Measurements from ENCODE around the gene ADISSP.

ADISSP gene

DNA sequence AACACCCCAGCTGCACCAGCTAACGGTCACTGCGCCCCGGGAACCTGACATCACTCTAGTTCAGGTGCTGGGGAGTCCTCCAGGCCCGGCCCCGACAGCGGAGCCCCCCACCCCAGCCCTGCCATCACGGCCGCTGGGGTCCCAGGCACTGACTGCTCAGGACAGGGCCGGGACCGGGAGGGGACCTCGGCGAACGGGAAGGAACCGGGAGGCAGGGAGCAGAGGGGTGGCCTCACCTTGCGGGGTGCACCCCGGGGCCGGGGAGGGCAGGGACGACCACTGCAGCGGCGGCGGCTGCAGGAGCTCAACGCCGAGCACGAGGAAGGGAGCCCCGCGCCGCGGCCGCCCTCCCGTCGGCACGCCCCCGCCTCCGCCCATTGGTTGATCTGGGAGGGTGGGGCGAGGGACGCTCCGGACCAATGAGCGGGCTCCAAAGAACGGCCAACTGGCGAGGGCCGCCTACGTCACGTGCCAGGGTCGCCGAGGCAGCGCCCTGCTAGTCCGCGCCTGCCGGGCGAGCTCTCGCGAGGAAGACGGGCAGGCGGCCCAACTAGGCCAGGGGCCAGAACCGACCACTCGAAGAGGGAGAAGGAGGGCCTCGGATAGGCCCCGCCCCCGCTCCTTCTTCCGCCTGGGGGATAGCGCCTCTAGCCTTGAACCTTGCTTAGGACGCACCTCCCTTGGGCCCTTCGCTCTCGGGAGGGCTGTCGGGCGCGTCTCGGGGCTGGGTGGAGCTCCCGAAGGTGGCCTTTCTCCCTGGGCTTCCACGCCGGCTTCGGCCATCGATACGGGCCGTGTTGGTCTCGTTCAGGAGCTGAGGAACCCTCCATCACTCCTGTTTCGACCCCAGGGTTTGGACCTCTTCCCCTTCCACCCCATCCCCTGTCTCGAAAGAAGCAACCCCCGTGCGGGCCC lies at the start of gene ADISSP:
TSS of gene ADISSP (minus strand) at position 327 of the 915 bp plus-strand sequence. CDS start 7,653 bp downstream, outside the sequence.
- peak; percentile 100 for DNase-seq

DNA sequence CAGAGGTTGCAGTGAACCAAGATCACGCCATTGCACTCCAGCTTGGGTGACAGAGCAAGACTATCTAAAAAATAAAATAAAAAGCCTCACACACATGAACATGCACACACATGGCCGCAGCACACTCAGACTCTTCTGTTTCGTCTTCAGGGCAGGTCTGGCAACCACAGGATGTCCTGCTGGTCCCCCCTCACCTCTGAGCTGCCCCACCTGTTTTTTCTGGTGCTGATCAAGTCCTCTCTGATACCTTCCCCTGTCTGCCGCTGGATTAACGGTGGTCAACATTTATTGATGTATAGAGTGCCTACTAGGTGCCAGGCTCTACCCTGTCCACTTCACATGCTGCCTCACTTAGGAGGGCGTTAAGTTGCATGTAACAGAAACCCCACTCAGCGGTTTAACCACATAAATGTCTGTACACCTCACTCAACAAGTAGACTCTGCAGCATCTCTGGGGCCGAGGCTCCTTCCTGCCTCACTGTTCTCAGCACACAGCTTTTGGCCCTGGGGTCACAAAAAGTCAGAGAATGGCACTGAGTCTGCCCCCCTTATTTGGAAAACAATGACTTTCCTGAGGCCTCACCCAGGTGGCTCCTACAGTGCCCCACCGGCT lies 48.3 kb upstream of the ADISSP start:
- DNase-seq: no peak

- DNase-seq: no peak
Measured at GRCh38 chr20:3814928-3815495, 47.5 kb upstream of the ADISSP start.

- DNase-seq: no peak
Measured at GRCh38 chr20:3813848-3814581, 46.5 kb upstream of the ADISSP start.

DNA sequence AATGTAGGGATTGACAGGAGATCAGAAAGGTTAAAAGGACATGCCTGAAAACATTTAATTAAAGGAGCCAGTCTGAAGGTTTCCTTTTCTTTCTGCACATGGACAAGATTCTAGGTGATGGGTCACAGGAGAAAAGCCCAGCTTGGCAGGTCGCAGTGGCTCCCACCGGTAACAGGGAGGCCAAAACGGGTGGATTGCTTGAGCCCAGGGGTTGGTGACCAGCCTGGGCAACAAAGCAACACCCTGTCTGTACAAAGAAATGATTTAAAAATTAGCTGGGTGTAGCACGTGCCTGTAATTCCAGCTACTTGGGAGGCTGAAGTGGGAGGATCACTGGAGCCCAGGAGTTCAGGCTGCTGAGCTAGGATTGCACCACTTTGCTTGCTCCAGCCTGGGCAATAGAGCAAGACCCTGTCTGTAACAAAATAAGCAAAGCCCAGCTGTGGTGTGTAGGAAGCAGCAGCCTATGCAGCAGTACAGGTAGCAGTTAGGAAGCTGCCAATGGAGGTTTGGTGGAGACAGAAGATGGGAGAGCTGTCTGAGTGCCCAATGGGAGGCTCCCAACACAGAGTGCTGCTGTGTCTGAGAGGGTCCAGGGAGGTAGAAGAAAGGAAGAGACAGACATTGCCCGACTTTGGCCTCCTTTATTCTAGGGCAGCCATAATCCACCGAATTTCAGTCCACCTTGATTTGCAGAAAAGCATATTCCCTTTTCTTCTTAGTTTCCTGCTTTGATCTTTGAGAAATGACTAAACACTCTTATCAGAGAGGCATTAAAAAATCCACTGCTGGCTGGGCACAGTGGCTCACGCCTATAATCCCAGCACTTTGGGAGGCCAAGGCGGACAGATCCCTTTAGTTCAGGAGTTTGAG lies 45.7 kb upstream of the ADISSP start:
- no peak for DNase-seq

DNA sequence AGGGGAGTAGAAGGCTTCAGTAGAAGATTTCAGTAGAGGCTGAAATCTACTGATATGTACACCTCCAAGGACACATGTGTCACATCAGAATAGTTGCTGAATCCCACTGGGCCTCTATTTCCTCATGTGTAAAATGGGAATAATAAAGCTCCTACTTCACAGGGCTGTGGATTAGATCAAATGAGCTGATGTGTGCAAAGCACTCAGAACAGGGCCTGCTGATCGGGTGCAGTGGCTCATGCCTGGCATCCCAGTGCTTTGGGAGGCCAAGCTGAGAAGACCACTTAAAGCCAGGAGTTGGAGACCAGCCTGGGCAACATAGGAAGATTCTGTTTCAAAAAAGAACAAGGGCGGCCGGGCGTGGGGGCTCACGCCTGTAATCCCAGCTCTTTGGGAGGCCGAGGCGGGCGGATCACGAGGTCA lies 44.7 kb upstream of the ADISSP start:
- no peak for DNase-seq

- no peak for DNase-seq
Measured at GRCh38 chr20:3811467-3812258, 44.1 kb upstream of the ADISSP start.

DNA sequence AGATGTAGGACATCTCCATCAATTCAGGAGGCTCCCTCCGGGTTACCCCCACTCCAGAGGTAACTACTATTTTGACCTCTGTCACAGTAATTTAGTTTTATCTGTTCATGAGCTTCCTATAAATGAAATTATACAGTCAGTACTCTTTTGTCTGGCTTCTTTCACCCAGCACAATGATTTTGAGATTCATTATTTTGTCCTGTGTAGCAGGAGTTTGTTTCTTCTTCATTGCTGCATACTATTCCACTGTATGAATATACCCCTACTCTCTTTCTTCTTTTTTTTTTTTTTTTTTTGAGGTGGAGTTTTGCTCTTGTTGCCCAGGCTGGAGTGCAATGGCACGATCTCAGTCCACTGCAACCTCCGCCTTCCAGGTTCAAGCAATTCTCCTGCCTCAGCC lies 41.0 kb upstream of the ADISSP start:
- DNase-seq: no peak

DNA sequence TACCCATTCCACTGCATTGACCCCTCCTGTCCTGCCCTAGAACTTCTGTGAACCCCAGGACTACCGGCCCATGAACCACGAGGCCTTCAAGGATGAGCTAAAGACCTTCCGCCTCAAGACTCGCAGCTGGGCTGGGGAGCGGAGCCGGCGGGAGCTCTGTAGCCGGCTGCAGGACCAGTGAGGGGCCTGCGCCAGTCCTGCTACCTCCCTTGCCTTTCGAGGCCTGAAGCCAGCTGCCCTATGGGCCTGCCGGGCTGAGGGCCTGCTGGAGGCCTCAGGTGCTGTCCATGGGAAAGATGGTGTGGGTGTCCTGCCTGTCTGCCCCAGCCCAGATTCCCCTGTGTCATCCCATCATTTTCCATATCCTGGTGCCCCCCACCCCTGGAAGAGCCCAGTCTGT lies 37.2 kb upstream of the ADISSP start:
- DNase-seq: no peak

GRCh38 chr20:3804254-3804751 lies 36.8 kb upstream of the ADISSP start:
- DNase-seq: no peak

GRCh38 chr20:3803854-3804253 lies 36.3 kb upstream of the ADISSP start:
- DNase-seq: no peak

DNA sequence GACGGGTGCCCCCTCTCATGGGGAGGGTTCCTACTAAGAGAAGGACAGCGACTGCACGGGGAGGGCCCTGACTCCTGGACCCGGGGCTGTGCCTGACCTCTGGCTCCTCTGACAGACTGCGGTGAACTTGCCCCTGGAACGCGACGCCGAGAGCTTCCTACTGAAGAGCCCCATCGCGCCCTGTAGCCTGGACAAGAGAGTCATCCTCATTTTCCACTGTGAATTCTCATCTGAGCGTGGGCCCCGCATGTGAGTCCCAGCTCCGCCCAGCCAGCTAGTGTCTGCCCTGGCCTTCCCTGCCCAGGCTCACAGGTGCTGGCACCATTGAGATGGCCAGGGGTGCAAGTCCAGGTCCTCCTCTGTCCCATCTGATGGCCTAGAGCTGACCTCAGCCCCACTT lies 35.7 kb upstream of the ADISSP start:
- DNase-seq: no peak

- no peak for DNase-seq
Measured at GRCh38 chr20:3802524-3803239, 35.1 kb upstream of the ADISSP start.

GRCh38 chr20:3801846-3802245 lies 34.3 kb upstream of the ADISSP start:
- DNase-seq: no peak

DNA sequence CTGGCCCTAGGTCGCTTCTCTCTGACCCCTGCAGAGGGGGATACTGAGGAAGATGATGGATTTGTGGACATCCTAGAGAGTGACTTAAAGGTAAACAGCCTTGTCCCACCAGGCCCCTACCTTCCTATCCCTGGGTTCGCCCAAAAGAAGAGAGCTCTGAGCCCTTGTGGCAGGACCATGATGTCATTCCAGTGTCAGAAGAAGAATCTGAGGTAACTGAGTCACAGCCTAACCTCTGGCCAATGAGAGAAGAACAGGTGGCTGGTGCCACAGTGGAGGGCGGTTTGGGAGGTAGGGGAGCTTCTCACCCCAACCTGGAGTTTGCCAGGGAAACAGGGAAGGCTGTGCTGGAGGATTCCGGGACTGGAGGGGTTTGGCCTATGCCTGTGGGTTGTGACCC lies 33.7 kb upstream of the ADISSP start:
- no peak for DNase-seq

- no peak for DNase-seq
Measured at GRCh38 chr20:3800878-3801260, 33.3 kb upstream of the ADISSP start.

DNA sequence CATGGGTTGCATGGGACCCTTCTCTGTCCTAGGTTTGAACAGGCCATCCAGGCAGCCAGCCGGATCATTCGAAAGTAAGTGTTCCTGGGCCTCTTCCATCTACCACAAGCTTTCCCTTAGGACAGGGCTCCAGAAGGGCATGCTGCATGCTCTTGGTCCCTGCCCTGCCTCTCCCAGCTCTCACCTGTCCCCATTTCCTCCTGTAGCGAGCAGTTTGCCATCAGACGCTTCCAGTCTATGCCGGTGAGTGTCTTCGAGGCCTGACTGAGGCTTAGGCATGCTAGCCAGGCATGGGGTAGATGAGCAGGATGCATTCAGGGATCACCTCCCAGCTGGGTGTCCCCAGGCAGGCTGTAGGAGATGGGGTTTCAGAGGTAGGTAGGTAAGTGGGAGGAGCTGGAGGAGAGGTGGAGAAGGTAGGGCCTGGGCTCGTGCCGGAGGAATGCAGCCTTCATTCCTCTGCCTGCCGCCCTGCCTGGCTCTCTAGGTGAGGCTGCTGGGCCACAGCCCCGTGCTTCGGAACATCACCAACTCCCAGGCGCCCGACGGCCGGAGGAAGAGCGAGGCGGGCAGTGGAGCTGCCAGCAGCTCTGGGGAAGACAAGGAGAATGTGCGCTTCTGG lies 32.8 kb upstream of the ADISSP start:
- DNase-seq: no peak

DNA sequence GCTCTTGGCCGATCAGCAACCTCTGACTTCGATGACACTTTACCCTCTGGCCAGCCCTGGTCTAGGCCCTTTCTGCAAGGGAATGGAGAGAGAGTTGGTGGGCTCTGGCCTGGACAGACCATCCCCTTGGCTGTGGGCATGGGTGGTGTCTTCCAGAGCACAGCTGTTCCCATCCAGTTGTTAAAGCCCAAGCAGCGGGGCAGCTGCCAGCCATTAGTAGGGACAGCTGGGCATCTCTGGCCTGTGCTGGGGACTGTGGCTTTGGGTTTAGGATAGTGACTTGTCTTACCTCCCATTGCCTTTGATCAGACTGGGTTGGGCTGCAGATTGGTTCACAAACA lies 31.3 kb upstream of the ADISSP start:
- DNase-seq: peak; percentile 16

DNA sequence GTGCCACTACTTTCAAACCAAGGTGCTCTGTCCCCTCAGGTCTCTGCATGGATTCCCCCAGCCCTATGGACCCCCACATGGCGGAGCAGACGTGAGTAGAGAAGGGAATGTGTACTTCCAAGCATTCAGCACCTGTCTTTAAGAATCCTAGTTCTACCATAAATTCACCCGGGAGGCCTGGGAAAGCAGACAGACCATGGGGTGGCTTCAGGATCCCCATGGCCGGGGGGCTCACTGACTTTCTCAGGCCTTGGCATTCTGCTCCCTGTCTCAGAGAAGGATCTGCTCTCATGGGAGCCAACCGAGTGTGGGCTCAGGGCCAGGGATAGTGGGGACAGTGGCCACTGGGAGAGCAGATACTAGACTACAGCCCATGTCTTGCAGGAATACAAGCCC lies 30.8 kb upstream of the ADISSP start:
- no peak for DNase-seq

Data from NCI-H82 (cell line).